H1 (cell line): ENCODE results near the gene PLD6. TPM values are rescaled to one million over a fixed set of nuclear protein-coding genes. Genes with fewer than 3 reads are reported as not detected.

ENCODE experiments used
- CHD7 ChIP-seq: fragments of 300-600 bp; sonication (generic); IDR thresholded peaks from 2 replicates; pipeline ENCODE4 v1.7.1; 2012; ENCODE audit warnings: low read length, moderate library complexity, mild to moderate bottlenecking, inconsistent platforms; ENCODE audit not compliant: insufficient replicate concordance
- polyA plus RNA-seq, 7 experiments: library from polyadenylated mRNA; depleted of rRNA in 3 of 7; stranded (reverse) in 5 of 7; unstranded in 2 of 7; fragments of >200 nt in 5 of 7; fragments of 200-250 nt in 2 of 7; gene quantifications; 1 replicate in 5 of 7; 2 replicates in 1 of 7; 4 replicates in 1 of 7; pipeline versions ENCODE4 v1.2.1 to v1.2.3, GENCODE V29; 2011 to 2013; ENCODE audit warnings: missing spikeins in 2 of 7, mixed read lengths in 2 of 7
- total RNA-seq: library from RNA; stranded (reverse); fragmentation: NEBNext Ultra II Directional; extraction: Animal tissue kit (Norgen Biotek cat#: 25700); gene quantifications from 2 replicates; pipeline ENCODE4 v1.2.1, GENCODE V29; 2021

The PLD6 gene
- total and polyA plus RNA-seq, 2 of the 8 experiments (the other 6 are each of a cell fraction or from before 2014, with no cell fraction given) = 0.20 to 0.22 TPM

GRCh38 chr17:17221329-17221728 is 15.2 kb upstream of the PLD6 start (continued):
- TF ChIP-seq CHD7 = no peak
